Panc1 (cell line): ENCODE results near the gene TNK1.

Experiments used
- CTCF ChIP-seq: fragments of 450-650 bp; IDR thresholded peaks from 2 replicates; pipeline ENCODE4 v1.5.1; 2017; ENCODE audit warnings: mild to moderate bottlenecking
- REST ChIP-seq, 2 experiments: IDR thresholded peaks; 2 replicates each; pipeline ENCODE4 v1.6.1; 2011 to 2012; ENCODE audit warnings: low read depth in 2 of 2, control low read depth in 1 of 2, low read length in 1 of 2, mild to moderate bottlenecking in 1 of 2, moderate library complexity in 1 of 2; ENCODE audit not compliant: insufficient read depth in 1 of 2

GRCh38 chr17:7436556-7437368 is 55.9 kb downstream of the TNK1 start:
- TF ChIP-seq REST (IDR thresholded peaks at IDR 0.05; ENCODE audit: insufficient read depth in 1 of 2, low read depth in 2 of 2, low read length in 1 of 2) (no peak), CTCF (peak; percentile 99)
